Rectal smooth muscle tissue (tissue), 1 donor: ENCODE data around the gene PTPN14.

Experiments
- H3K27ac ChIP-seq: one replicate; pipeline ENCODE4 v1.7.0; 2013; ENCODE audit warnings: low read depth, low read length, inconsistent platforms
- H3K27me3 ChIP-seq: one replicate; pipeline ENCODE4 v1.7.0; 2013; ENCODE audit warnings: low read length; ENCODE audit not compliant: control insufficient read depth, insufficient read depth
- H3K36me3 ChIP-seq: one replicate; pipeline ENCODE4 v1.7.0; 2013; ENCODE audit warnings: low read length; ENCODE audit not compliant: control insufficient read depth, insufficient read depth
- H3K4me1 ChIP-seq: one replicate; pipeline ENCODE4 v1.7.0; 2013; ENCODE audit warnings: low read length; ENCODE audit not compliant: control insufficient read depth, insufficient read depth
- H3K4me3 ChIP-seq: one replicate; pipeline ENCODE4 v1.7.0; 2013; ENCODE audit warnings: low read length
- H3K9ac ChIP-seq: one replicate; pipeline ENCODE4 v1.7.0; 2013; ENCODE audit warnings: low read length

The PTPN14 gene

DNA sequence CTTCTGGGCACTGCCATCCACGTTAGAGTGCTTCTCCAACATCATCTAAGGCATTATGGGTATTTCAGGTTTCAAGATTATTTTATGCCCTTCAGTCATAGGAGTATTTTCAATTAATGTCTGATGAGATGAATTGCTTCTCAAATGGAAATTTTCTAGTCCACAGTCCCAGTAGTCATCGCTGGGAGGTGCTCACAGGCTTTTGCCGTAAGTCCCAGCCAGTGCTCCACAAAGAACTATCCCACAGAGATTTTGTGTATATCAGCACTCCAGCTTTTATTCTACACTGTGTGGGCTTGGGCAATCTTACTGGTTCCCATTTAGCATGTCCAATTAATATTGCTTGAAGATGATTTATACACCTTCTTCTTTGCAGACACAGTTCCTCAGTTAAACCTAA lies 209.5 kb downstream of the PTPN14 start:
- H3K36me3 ChIP-seq = peaks cover 2% of the 10 kb centered on the region
- no peak overlapping the region for H3K27ac ChIP-seq
- H3K9ac ChIP-seq = no peak overlapping the region
- H3K4me3 ChIP-seq = no peak overlapping the region
- no peaks in the 10 kb centered on the region for H3K27me3 ChIP-seq
- H3K4me1 ChIP-seq = peaks cover 14% of the 10 kb centered on the region

GRCh38 chr1:214341459-214341858 lies 209.9 kb downstream of the PTPN14 start:
- H3K36me3 ChIP-seq = peaks cover 2% of the 10 kb centered on the region
- peaks cover 15% of the 10 kb centered on the region for H3K4me1 ChIP-seq
- H3K27me3 ChIP-seq = no peaks in the 10 kb centered on the region
- H3K9ac ChIP-seq = no peak overlapping the region
- H3K4me3 ChIP-seq = no peak overlapping the region
- H3K27ac ChIP-seq = no peak overlapping the region

DNA sequence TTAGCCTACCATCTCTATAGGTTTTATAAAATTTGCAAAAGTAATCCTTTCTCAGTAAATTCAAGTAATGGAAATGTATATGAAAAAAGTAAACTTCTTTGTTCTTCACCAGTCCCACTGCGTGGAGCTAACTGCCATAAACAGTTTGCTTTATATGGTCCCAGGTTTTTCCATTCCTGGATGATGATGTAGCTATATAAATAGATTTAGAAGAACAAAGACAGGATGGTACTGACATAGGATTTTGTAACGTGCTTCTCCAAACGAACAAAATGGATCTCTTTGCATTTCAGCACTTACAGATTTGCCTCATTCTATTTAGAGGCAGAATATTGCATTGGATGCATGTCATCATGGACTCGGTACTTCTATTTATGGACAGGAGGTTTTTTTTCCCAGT lies 213.2 kb downstream of the PTPN14 start:
- no peaks in the 10 kb centered on the region for H3K36me3 ChIP-seq
- peaks cover 17% of the 10 kb centered on the region for H3K4me1 ChIP-seq
- no peak overlapping the region for H3K4me3 ChIP-seq
- no peak overlapping the region for H3K9ac ChIP-seq
- no peaks in the 10 kb centered on the region for H3K27me3 ChIP-seq
- peak overlapping the region; percentile 83 for H3K27ac ChIP-seq

GRCh38 chr1:214337511-214337910 lies 213.9 kb downstream of the PTPN14 start:
- H3K9ac ChIP-seq = no peak overlapping the region
- H3K27me3 ChIP-seq = no peaks in the 10 kb centered on the region
- peak overlapping the region; percentile 22 for H3K4me3 ChIP-seq
- H3K4me1 ChIP-seq = peaks cover 19% of the 10 kb centered on the region
- no peaks in the 10 kb centered on the region for H3K36me3 ChIP-seq
- peak overlapping the region; percentile 83 for H3K27ac ChIP-seq

DNA sequence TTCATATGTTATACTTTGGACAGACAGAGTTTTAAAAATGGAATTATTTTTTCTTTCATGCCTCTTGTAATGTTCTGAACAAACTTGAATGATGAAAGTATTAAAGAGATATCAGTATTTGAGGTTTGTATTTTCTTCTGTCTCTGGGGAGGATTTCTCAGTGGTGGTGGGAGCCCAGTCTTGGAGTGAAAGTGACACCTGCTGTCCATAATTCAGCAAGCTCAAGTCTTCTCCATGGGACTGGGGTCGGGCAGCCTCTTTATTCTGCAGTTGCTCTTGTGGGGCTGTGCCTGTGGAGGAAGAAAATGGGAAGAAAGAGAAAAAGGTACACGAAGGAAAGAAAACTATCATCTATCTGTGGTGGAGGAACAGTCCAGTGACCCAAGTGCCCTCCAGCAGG lies 214.4 kb downstream of the PTPN14 start:
- Histone ChIP-seq H3K4me1 (peaks cover 19% of the 10 kb centered on the region), H3K4me3 (no peak overlapping the region), H3K9ac (no peak overlapping the region), H3K27ac (peak overlapping the region; percentile 83), H3K36me3 (no peaks in the 10 kb centered on the region), H3K27me3 (no peaks in the 10 kb centered on the region)

GRCh38 chr1:214335567-214335966 lies 215.8 kb downstream of the PTPN14 start:
- H3K27ac ChIP-seq = no peak overlapping the region
- no peaks in the 10 kb centered on the region for H3K36me3 ChIP-seq
- H3K27me3 ChIP-seq = no peaks in the 10 kb centered on the region
- no peak overlapping the region for H3K4me3 ChIP-seq
- H3K4me1 ChIP-seq = peaks cover 19% of the 10 kb centered on the region
- no peak overlapping the region for H3K9ac ChIP-seq

GRCh38 chr1:214332946-214333798 lies 218.2 kb downstream of the PTPN14 start:
- no peak overlapping the region for H3K9ac ChIP-seq
- H3K27me3 ChIP-seq = no peaks in the 10 kb centered on the region
- peak overlapping the region; percentile 38 for H3K27ac ChIP-seq
- H3K4me1 ChIP-seq = peaks cover 16% of the 10 kb centered on the region
- H3K4me3 ChIP-seq = no peak overlapping the region
- H3K36me3 ChIP-seq = no peaks in the 10 kb centered on the region

GRCh38 chr1:214331827-214332423 lies 219.5 kb downstream of the PTPN14 start:
- Histone ChIP-seq H3K4me1 (peaks cover 5% of the 10 kb centered on the region), H3K9ac (no peak overlapping the region), H3K4me3 (no peak overlapping the region), H3K36me3 (no peaks in the 10 kb centered on the region), H3K27me3 (no peaks in the 10 kb centered on the region), H3K27ac (no peak overlapping the region)

GRCh38 chr1:214331180-214331579 lies 220.2 kb downstream of the PTPN14 start:
- no peak overlapping the region for H3K27ac ChIP-seq
- H3K9ac ChIP-seq = no peak overlapping the region
- peaks cover 5% of the 10 kb centered on the region for H3K4me1 ChIP-seq
- no peaks in the 10 kb centered on the region for H3K36me3 ChIP-seq
- no peaks in the 10 kb centered on the region for H3K27me3 ChIP-seq
- no peak overlapping the region for H3K4me3 ChIP-seq

DNA sequence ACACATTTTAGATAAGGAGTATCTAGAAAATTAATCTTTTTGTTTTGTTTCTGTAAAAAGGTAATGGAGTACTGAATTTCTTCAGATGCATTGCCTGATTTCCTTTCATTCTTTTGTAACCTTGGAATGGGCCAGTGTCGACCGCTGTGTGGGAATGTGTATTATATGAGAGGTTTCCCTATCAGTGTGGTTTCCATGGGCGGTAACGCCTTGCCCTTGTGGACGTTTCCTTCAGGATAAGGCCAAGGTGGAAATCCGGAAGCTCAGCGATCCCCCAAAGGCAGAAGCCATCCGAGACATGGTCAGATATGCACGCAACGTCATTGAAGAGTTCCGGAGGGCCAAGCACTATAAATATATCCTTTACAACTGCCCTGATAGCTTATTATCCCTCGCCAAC lies 220.7 kb downstream of the PTPN14 start:
- H3K27me3 ChIP-seq = no peaks in the 10 kb centered on the region
- H3K27ac ChIP-seq = no peak overlapping the region
- no peaks in the 10 kb centered on the region for H3K36me3 ChIP-seq
- H3K4me3 ChIP-seq = no peak overlapping the region
- no peak overlapping the region for H3K9ac ChIP-seq
- H3K4me1 ChIP-seq = peaks cover 5% of the 10 kb centered on the region

DNA sequence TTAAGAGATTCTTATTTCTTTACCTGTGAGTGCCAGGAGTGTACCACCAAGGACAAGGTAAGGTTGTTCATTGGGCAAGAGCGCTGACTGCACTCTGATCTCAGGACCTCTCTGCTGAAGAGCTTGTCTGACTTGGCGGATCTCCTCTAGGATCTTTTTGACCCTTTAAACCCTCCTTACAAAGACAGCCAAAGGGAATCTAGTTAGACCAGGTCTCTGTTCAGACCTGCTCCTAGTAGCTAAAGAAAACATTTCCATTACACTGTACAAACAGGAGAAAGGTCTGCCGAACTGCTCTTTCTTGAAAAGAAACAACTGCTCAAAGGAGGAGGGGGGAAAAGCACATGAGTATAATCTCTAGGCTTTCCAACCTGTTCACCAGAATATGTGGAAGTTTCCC lies 221.2 kb downstream of the PTPN14 start:
- Histone ChIP-seq H3K9ac (no peak overlapping the region), H3K4me3 (no peak overlapping the region), H3K36me3 (no peaks in the 10 kb centered on the region), H3K4me1 (peaks cover 5% of the 10 kb centered on the region), H3K27me3 (no peaks in the 10 kb centered on the region), H3K27ac (no peak overlapping the region)

DNA sequence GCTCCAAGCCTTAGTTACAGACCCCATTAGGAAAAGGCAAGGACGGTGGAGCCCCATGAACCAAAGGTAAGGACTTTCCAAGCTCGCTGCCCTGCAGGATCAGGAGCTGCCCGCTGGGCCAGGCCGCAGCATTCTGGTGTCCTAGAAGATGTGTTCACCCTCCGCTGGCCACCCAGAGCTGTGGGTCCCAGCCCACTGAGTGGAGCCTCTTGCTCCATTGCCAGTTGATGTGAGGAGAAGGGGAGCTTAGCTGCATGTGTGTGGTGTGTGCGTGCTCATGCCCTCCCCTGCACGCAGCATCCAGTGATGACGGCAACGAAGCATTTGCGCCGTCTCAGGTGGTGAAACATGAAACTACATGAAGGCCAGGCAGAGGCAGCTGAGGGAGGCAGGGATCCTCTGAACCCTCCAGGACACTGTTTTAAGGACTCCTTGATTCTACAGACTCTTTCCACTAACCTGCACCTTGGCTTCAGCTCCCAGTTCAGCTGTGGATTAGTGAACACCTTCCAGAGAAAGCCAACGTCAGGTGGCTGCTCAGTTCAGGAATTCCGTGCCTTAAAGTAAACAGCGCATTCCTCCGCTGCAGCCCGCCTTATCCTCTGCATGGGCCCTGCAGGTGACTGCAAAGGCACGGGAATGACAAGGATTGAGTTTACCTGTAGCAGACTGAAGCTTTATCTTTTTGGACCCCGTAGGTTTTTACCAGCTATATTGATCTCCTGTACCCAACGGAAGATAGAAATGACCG lies 221.8 kb downstream of the PTPN14 start:
- Histone ChIP-seq H3K36me3 (no peaks in the 10 kb centered on the region), H3K27me3 (no peaks in the 10 kb centered on the region), H3K4me3 (no peak overlapping the region), H3K27ac (no peak overlapping the region), H3K9ac (no peak overlapping the region), H3K4me1 (peaks cover 5% of the 10 kb centered on the region)
